ENCODE measurements around the gene KPNA3. TPM values are rescaled to one million over a fixed set of nuclear protein-coding genes. Genes with fewer than 3 reads are reported as not detected.

Gene KPNA3
- total RNA-seq, 1 donor from 2014 or later, result 42.8 TPM

DNA sequence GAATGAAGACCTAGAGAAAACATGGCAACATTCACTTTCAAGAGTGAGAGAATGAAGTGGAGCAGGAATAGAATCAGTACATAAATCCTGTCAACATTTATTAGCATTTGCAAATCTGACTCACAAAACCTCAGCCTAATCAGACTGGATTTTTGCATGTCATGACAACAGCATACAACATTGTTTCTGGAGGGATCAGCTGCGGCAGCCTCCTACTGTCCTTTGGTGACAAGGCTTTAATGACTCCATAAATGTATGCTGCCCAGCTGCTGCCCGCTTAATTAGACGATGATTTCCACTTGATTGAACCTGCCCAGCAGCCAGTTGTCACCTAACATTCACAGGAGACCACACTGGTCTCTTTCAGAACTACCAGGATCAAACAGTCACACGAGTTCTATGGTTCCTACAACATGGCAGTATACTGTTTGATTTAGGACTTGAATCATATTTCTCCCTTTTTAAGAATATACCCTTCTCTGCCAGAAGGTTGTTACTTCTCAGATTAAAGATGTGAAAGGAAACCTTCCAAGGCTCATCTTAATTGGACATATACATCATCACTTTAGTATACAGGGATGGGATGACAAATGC lies 110.5 kb downstream of the KPNA3 start:
- intact Hi-C loops (cut with micrococcal nuclease), result loop anchor here (2.0 kb wide), 2 partner anchors 111 to 185 kb away; partner anchors contain the start of gene KPNA3

DNA sequence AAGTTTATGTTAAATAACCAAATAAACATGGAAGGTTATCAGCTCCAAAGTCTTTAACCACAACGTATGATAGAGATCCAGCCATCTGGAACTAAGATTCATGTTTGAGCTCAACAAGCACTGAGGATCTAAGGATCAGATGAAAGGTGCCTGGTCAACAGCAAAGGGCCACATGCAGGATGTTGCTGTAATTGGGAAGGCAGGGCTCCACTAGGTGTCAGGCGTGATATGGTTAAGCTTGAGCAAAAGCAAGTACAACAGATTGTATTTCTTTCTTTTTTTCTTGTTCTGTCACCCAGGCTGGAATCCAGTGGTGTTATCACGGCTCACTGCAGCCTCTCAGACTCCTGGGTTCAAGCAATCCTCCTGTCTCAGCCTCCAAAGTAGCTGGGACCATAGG lies 113.2 kb downstream of the KPNA3 start:
- intact Hi-C loops (cut with micrococcal nuclease), result no loop called here

DNA sequence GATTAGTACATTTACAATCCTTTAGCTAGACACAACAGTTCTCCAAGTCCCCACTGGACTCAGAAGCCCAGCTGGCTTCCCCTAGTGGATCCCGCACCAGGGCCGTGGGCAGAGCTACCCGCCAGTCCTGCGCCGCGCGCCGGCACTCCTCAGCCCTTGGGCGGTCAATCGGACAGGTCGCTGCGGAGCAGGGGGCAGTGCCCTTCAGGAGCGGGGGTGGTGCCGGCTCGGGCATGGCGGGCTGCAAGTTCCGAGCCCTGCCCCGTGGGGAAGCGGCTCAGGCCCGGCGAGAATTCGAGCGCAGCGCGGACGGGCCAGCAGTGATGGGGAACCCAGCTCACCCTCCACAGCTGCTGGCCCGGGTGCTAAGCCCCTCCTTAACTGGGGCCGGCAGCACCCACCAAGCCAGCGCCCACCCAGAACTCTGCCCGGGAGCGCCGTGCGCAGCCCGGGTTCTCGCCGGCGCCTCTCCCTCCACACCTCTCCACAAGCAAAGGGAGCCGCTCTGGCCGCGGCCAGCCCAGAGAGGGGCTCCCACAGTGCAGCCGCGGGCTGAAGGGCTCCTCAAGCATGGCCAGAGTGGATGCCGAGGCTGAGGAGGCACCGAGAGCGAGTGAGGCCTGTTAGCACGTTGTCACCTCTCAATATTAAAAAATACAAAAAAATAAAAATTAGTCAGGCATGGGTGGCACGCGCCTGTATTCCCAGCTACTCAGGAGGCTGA lies 114.1 kb downstream of the KPNA3 start:
- intact Hi-C loops (cut with micrococcal nuclease), result no loop called here

DNA sequence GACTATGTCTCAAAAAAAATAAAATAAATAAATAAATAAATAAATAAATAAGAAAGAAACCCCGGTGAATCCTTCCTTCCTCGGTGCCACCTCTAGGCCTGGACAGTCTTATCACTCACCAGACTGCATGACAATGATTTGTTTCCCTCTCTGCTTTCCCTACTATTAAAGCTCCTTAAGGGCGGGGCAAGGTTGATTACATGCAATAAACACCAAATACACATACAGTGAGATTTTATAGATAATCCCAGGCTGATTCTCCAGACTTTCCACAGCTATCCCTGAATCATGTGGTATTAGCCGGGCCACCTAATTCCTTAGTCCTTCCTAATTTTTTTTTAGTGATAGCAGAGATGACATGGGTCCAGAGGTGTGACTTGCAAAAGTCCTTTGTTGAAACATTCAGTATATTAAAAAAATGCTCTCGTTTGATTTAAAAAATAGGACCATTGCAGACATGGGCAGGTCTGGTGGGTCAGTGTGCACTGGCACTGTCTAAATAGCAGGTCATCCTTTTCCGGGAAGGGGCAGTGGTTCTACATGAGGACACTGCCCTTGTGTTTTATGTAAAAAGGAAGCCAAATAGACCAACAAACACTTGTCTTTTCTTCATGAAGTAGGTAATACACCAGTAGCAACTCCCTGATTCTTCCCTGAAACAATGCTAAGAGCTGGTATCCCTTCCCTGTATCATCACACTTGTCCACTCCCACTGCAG lies 115.7 kb downstream of the KPNA3 start:
- intact Hi-C loops (cut with micrococcal nuclease), result no loop called here

DNA sequence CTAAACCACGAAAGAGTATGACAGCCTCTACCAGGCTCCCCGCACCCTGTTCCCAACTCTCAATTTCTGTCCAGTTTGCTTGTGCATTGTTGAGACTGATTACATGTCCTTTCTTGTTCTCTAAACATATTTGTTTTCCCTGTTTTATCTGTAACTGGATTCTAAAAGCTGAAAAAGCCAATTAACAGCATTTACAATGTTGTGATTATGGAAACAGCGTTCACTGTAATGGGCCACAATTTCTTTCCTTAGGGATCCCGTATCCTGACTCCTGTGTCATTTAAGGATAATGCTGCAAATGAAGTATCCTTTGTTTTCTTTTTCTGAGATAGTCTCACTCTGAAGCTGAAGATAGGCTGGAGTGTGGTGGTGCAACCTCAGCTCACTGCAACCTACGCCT lies 121.7 kb downstream of the KPNA3 start:
- intact Hi-C loops (cut with micrococcal nuclease), result no loop called here

DNA sequence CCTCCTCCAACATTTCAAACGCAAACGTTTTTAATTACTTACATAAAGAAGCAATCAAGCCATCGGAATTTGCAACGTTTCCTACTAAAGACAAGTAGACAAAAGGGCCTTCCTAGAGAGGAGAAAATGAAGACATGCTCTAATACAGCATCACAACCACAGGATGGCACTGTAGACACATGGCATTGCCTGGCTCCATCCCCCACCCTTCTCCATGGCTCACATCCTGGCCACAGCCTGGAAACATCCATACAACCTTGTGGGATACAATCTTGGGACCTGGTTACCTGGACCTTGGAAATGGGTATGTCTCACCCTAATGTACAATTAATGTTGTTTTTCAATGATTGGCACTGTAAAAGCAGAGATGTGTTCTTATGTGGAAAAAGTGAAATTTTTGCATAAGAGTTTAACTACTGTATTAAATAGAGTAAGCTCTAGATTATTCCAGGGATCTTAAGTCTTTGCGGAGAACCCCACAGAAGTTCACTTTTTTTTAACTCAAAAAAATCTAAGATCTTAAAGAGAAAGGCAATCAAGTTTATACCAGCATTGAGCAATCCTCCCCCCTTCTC lies 122.7 kb downstream of the KPNA3 start:
- intact Hi-C loops (cut with micrococcal nuclease), result loop anchor here (1.0 kb wide), 1 partner anchor 178 kb away; no protein-coding TSS in a partner anchor

DNA sequence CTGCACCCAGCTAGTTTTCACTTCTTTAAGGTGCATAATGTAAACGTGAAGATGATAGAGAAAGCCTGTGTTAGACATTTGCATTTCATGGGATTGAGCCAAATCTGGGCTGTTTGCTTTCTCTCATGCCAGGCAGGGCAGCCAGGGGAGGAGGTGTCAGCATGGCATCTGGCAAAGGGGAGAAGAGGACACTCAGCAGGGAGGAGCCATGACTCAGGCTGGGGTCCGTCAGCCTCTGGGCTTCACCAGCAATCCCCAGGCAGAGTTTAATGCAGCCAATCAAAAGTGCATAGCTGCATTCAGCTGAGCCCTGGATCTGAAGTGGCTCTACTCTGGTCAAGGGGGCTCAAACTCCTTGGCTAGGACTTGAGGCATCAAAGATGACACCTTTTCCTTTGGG lies 124.7 kb downstream of the KPNA3 start:
- intact Hi-C loops (cut with micrococcal nuclease), result no loop called here

DNA sequence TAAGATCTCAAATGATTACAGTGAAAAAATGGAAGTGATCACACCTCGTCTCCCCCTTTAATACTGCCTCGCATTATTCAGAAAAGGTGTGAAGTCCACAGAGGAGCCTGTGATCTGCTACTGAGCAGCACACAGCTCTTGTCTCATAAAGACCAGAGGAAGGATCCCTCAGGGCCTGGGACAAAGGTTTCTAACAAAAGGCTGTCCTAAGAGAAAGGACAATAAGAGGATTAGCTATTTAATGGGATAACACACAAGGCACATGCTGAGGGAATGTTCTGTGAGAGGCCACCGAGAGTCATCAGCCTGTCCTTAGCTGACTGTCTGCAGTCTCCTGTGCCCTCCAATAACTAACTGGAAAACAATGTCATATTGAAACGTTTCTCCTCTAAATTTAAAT lies 127.9 kb downstream of the KPNA3 start:
- intact Hi-C loops (cut with micrococcal nuclease), result no loop called here

DNA sequence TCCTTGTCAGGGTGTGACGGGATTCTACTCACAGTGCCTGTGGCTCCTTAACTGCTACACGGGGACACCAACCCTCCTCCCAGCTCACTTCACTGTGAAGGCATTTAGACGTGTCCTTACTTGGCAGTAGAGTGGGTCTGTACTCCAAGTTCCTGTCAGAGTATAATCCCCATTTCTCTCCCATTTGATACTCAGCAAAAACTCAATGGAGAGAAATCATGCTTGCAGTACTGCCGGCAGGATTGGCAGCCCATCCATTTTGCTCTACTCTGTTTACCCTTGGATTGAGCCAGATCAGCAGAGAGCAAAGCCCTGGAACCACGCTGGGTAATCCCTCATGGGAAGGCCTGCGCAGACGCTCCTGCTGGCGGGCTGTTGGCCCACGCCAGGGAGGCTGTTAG lies 135.2 kb downstream of the KPNA3 start:
- intact Hi-C loops (cut with micrococcal nuclease), result no loop called here

DNA sequence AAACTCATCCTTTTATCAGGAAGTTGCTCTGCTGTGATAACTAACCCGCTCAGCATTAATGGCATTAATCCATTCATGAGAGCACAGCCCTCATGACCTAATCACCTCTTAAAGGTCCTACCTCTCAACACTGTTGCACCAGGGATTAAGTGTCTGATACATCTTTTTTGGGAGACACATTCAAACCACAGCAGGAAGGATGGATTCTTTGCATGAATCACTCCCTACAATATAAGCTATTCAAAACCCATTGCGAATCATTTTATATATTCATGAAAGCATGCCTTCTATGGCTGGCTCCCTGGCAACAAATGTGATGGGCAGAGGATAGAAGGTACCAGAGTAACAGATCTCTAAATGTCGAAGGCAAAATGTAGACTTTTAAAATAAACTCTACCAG lies 136.6 kb downstream of the KPNA3 start:
- intact Hi-C loops (cut with micrococcal nuclease), result no loop called here

DNA sequence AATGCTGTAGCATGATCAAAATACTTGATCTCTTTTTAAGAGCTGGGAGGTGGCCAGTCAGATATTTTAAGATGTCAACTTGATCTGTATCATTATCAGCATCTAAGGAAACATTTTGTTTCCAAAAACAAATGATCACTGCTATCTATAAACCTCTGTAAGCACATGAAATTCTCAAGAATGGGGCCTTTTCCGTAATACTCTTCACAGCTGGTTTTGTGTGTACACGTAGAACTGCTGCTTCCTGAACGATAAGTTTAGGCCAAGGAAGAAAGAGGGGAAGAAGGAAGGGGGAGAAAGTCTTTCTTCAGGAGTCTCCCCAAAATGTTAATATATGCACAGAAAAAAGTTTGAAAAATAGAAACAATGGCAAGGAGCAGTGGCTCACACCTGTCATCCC lies 138.5 kb downstream of the KPNA3 start:
- intact Hi-C loops (cut with micrococcal nuclease), result no loop called here

DNA sequence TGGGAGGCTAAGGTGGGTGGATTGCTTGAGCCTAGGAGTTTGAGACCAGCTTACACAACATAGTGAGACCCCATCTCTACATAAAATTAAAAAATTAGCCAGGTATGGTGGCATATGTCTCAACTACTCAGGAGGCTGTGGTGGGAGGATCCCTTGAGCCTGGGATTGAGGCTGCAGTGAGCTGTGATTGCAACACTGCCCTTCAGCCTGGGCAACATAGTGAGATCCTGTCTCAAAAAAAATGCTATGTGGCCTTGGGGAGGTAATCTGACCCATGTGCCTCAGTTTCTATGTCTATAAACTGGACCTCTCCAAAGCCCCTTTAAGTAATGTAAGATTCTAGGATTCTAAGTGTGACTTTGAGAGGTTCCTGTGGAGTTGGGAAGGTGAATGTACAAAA lies 139.0 kb downstream of the KPNA3 start:
- intact Hi-C loops (cut with micrococcal nuclease), result no loop called here

DNA sequence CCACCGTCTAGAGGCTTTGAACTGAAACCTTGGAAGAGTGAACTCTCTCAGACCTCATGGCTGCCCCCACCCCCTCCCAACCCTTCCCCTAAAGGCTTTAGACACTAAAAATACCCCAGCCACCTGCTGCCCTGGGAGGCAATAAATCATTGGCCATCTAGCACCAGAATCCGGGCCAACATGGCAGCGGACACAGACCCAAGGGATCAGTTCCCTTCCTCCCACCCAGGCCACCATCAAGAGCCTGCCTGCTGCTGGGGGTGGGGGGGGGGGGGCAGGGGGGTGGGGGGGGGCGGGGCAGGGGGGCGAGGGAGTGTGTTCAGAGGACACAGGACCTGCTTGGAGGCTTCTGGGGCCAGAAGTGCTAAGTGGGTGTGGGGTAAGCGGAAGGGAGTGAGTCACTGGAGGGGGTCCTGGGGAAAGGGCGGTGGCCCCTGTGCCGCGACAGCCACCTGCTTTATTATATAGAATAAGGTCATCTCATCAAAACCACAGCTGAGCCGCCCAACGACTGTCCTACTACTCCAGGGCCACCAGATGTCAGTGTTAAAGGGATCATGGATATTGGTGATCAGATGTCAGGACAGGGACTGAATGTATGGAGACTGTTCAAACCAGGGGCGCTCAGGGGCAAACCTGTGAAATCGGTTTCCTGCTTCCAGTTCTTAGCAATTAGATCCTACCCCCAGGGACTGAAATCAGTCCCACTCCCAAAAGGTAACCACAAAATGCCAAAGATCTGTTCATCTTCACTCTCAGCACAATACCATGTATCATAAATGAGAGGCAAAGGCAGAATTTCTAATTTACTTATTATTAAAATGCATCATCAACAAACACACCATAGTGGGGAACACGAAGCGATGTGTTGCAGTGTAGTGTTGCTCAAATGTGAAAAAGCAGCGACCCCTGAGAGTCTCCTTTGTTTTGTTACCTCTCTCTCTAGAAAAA lies 139.9 kb downstream of the KPNA3 start:
- intact Hi-C loops (cut with micrococcal nuclease), result loop anchor here (1.0 kb wide), 1 partner anchor 196 kb away; no protein-coding TSS in a partner anchor

DNA sequence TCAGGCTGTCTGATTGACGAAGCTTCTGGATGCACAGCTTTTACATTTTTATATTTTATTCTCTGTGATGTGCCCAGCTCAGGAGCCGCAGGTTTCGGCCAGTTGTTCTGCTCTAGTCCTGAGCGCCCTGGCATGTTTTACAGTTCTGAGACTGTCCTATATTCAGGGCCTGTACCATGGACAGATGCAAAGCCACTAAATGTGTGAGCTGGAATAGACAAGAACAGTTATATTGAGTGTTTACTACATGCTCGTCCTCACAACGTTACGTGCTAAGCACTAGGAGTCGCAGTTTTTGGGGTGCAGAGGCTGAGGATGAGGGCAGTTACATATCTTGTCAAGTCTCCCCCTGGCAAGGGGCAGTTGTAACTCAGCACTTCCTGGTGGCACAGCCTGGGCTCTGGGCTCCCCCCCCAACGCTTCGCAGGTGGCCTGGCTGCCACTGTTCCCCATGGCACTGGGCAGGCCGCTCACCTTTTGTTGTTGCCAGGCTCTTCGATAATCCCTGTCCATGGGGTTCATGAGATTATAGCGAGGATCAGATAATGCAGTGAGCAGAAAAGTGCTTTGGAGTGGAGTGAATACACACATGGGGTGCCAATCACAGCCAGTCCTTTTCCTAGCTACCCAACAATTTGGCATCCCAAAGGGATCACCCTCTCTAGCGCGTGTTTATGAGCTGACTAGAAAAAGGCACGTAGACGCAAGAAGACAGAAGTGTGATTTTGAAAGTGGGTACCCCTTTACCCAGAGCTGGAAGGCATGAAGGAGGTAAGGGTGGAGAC lies 140.7 kb downstream of the KPNA3 start:
- intact Hi-C loops (cut with micrococcal nuclease), result loop anchor here (1.0 kb wide), 1 partner anchor 197 kb away; no protein-coding TSS in a partner anchor

DNA sequence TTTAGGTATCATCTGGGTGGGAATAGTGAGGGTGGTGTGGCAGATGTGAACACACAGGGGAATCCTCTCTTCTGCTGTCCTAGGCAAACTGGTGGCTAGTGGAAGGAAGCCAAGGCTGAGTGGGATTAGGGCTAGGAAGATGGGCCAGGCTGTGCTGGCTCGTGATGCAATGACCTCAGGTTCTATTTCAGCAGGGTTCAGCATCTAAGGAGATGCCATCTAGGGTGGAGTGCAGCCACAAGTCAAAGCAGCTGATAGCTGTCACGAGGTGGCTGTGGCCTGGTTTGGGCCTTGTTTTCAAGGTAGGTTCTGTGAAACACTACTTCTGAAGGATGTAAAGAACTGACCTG lies 142.5 kb downstream of the KPNA3 start:
- intact Hi-C loops (cut with micrococcal nuclease), result no loop called here

Other genes with a start within 250 kb of the KPNA3 start
- 20.6 and 24.2 TPM in 2 replicates for gene RCBTB1, start 207.1 kb downstream of the KPNA3 start, total RNA-seq
- 1.8 and 2.3 TPM in 2 replicates for gene ARL11, start 164.2 kb downstream of the KPNA3 start, total RNA-seq
- 35.5 and 35.6 TPM in 2 replicates for gene EBPL, start 101.2 kb downstream of the KPNA3 start, total RNA-seq
- gene SPRYD7, start 143.7 kb upstream of the KPNA3 start, total RNA-seq, result 2.5 and 2.7 TPM in 2 replicates
- 18.4 and 20.4 TPM in 2 replicates for gene TRIM13, start 204.4 kb upstream of the KPNA3 start, total RNA-seq
- gene KCNRG, start 222.8 kb upstream of the KPNA3 start, total RNA-seq, result 0.59 TPM in 1 of 2 replicates, not detected in the other

Measured in T-helper 1 cell treated with Interleukin-12 subunit alpha and Interleukin-12 subunit beta and Interleukin-4 antibody, amounts not matched to agents 30 ng/mL and 1 ng/mL, for 36 hours (primary cell).